DOHH2 (cell line): ENCODE results near the gene TAF5.

Experiments
- H3F3A ChIP-seq: fragments of 200-600 bp; sonication (generic), shearing (Covaris generic); 2 replicates; pipeline ENCODE4 v1.6.0; 2016; ENCODE audit warnings: antibody characterized with exemption, mild to moderate bottlenecking; ENCODE audit not compliant: control insufficient read depth, insufficient read depth
- H3K27ac ChIP-seq: fragments of 200-600 bp; sonication (generic); 2 replicates; pipeline ENCODE4 v1.5.1; 2014; ENCODE audit warnings: low read depth, mild to moderate bottlenecking, low read length, moderate library complexity
- H3K27me3 ChIP-seq: fragments of 200-600 bp; sonication (generic); 2 replicates; pipeline ENCODE4 v1.6.1; 2014; ENCODE audit warnings: mild to moderate bottlenecking, low read length, mixed read lengths; ENCODE audit not compliant: control insufficient read depth
- H3K36me3 ChIP-seq: fragments of 200-600 bp; sonication (generic); 2 replicates; pipeline ENCODE4 v1.6.1; 2014; ENCODE audit warnings: mild to moderate bottlenecking, low read length, moderate library complexity, mixed read lengths; ENCODE audit not compliant: control insufficient read depth
- H3K4me1 ChIP-seq: fragments of 200-600 bp; sonication (generic); 2 replicates; pipeline ENCODE4 v1.6.1; 2014; ENCODE audit warnings: mild to moderate bottlenecking, low read length, mixed read lengths; ENCODE audit not compliant: control insufficient read depth
- H3K4me2 ChIP-seq: fragments of 200-600 bp; sonication (generic); 2 replicates; pipeline ENCODE4 v1.6.0; 2014; ENCODE audit warnings: mild to moderate bottlenecking, low read length, moderate library complexity
- H3K4me3 ChIP-seq: fragments of 200-600 bp; sonication (generic); 2 replicates; pipeline ENCODE4 v1.5.1; 2014; ENCODE audit warnings: mild to moderate bottlenecking, low read length, mixed read lengths
- H3K79me2 ChIP-seq: fragments of 200-600 bp; sonication (generic); 2 replicates; pipeline ENCODE4 v1.6.1; 2014; ENCODE audit warnings: mild to moderate bottlenecking, low read length, mixed read lengths; ENCODE audit not compliant: control insufficient read depth
- H3K9me2 ChIP-seq: fragments of 200-600 bp; sonication (generic); replicated peaks from 2 replicates; pipeline ENCODE4 v1.6.1; 2014; ENCODE audit warnings: mild to moderate bottlenecking, low read length, mixed read lengths; ENCODE audit not compliant: control insufficient read depth
- H3K9me3 ChIP-seq: fragments of 200-600 bp; sonication (generic); 2 replicates; pipeline ENCODE4 v1.6.1; 2014; ENCODE audit warnings: antibody characterized with exemption, low read length, mixed read lengths; ENCODE audit not compliant: control insufficient read depth, insufficient read depth
- H4K20me1 ChIP-seq: fragments of 200-600 bp; sonication (generic); 2 replicates; pipeline ENCODE4 v1.6.0; 2014; ENCODE audit warnings: low read depth, mild to moderate bottlenecking, antibody characterized with exemption, low read length, moderate library complexity; ENCODE audit not compliant: control insufficient read depth, insufficient read depth
- CTCF ChIP-seq: fragments of 200-600 bp; sonication (generic); IDR thresholded peaks from one replicate; pipeline ENCODE4 v1.5.1; 2014; ENCODE audit warnings: antibody characterized with exemption, mild to moderate bottlenecking, low read depth, low read length; ENCODE audit not compliant: poor library complexity, severe bottlenecking
- EZH2phosphoT487 ChIP-seq: fragments of 200-600 bp; sonication (generic); IDR thresholded peaks from 2 replicates; pipeline ENCODE4 v1.6.1; 2017; ENCODE audit warnings: borderline replicate concordance, mild to moderate bottlenecking, antibody characterized with exemption, low read length, moderate library complexity, mixed read lengths

TAF5 gene

DNA sequence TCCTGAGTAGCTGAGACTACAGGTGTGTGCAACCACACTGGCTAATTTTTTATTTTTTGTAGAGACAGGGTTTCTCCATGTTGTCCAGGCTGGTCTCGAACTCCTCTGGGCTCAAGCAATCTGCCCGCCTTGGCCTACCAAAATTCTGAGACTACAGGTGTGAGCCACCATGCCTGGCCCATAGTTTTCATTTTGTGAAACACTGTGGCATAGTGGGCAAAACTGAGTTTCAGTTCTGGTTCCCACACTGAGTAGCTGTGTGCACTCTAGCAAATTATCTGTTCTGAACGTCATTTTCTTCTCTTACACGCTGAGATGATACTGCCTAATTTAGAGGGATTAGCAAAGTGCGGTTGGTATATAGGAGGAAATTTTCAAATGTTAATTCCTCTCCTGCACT is 15.0 kb downstream of the TAF5 start:
- Histone ChIP-seq H3K36me3 (peaks cover 74% of the 10 kb centered on the region), H4K20me1 (peaks cover under 1% of the 10 kb centered on the region; the same call in 1 of the 2 replicates), H3K9me2 (no peaks in the 10 kb centered on the region), H3K27ac (no peak overlapping the region), H3K9me3 (no peaks in the 10 kb centered on the region), H3K4me3 (no peak overlapping the region), H3F3A (peaks cover 14% of the 10 kb centered on the region; the same call in 1 of the 2 replicates), H3K4me2 (no peak overlapping the region), H3K79me2 (peaks cover 2% of the 10 kb centered on the region), H3K4me1 (no peaks in the 10 kb centered on the region), H3K27me3 (no peaks in the 10 kb centered on the region)
- no peak for TF ChIP-seq EZH2phosphoT487
- TF ChIP-seq CTCF, result no peak

GRCh38 chr10:103394180-103394579 is 26.4 kb downstream of the TAF5 start:
- H3K27me3 ChIP-seq, result no peaks in the 10 kb centered on the region
- H3K4me3 ChIP-seq, result peak overlapping the region; percentile 20; the same call in 1 of the 2 replicates
- peaks cover 83% of the 10 kb centered on the region for H3K79me2 ChIP-seq
- H3K27ac ChIP-seq, result no peak overlapping the region
- H3K36me3 ChIP-seq, result peaks cover 77% of the 10 kb centered on the region
- H3K4me1 ChIP-seq, result peaks cover 36% of the 10 kb centered on the region
- peaks cover 3% of the 10 kb centered on the region; the same call in 1 of the 2 replicates for H3F3A ChIP-seq
- TF ChIP-seq CTCF, result no peak
- no peak for TF ChIP-seq EZH2phosphoT487
- H3K9me2 ChIP-seq, result no peaks in the 10 kb centered on the region
- H3K4me2 ChIP-seq, result peak overlapping the region; percentile 79
- H4K20me1 ChIP-seq, result 0 out of 2 replicates have a peak, but pooled peaks cover 3% of the 10 kb centered on the region
- no peaks in the 10 kb centered on the region for H3K9me3 ChIP-seq

GRCh38 chr10:103395754-103396066 is 27.9 kb downstream of the TAF5 start:
- peak overlapping the region; percentile 79 for H3K4me2 ChIP-seq

More at GRCh38 chr10:103395754-103396066, 27.9 kb downstream of the TAF5 start:
- no peaks in the 10 kb centered on the region for H3K27me3 ChIP-seq
- peak overlapping the region; percentile 92 for H3K4me3 ChIP-seq
- peaks cover 91% of the 10 kb centered on the region for H3K79me2 ChIP-seq
- peak overlapping the region; percentile 36 for H3K27ac ChIP-seq
- no peaks in the 10 kb centered on the region for H3K9me3 ChIP-seq
- peaks cover 3% of the 10 kb centered on the region; the same call in 1 of the 2 replicates for H3F3A ChIP-seq
- 0 out of 2 replicates have a peak, but pooled peaks cover 3% of the 10 kb centered on the region for H4K20me1 ChIP-seq
- H3K9me2 ChIP-seq, result no peaks in the 10 kb centered on the region
- peaks cover 78% of the 10 kb centered on the region for H3K36me3 ChIP-seq
- H3K4me1 ChIP-seq, result peaks cover 36% of the 10 kb centered on the region
- no peak for TF ChIP-seq CTCF
- no peak for TF ChIP-seq EZH2phosphoT487
